ENCODE results near the gene CTSE. TPM values are rescaled to one million over a fixed set of nuclear protein-coding genes. Genes with fewer than 3 reads are reported as not detected.
A peak's percentile ranks its signal among the peaks of the same experiment; 100 is the strongest.

The CTSE gene
- total and polyA plus RNA-seq, 9 of the 15 experiments (the other 6 are each of a cell fraction or from before 2014, with no cell fraction given), result 0.04 to 0.18 (median 0.09) TPM; not detected in 4

- TF ChIP-seq POLR2AphosphoS5 (IDR thresholded peaks at IDR 0.05; ENCODE audit: control insufficient read depth, insufficient read depth, low read depth, low read length), result peak; percentile 84; the same call in 1 of the 2 replicates
- no peak for TF ChIP-seq ZZZ3 (IDR thresholded peaks at IDR 0.05)
- TF ChIP-seq FOXJ3 (CRISPR knock-in tag; IDR thresholded peaks at IDR 0.05), result no peak
- no peak for TF ChIP-seq ZBED1 (IDR thresholded peaks at IDR 0.05)
- no peak for TF ChIP-seq THRAP3 (IDR thresholded peaks at IDR 0.05; ENCODE audit: borderline replicate concordance)
- no peak for TF ChIP-seq SMC3 (conservative IDR thresholded peaks at IDR 0.05; ENCODE audit: insufficient read depth, low read depth, low read length)
- TF ChIP-seq SRSF1 (IDR thresholded peaks at IDR 0.05; ENCODE audit: low read depth, low read length), result no peak
- no peak for TF ChIP-seq ZNF347 (CRISPR knock-in tag; IDR thresholded peaks at IDR 0.05; ENCODE audit: low read depth)
- no peak for TF ChIP-seq ZNF354B (CRISPR knock-in tag; IDR thresholded peaks at IDR 0.05)
- TF ChIP-seq RBM15 (IDR thresholded peaks at IDR 0.05; ENCODE audit: insufficient read depth, low read length), result no peak
- no peak; the same call in 1 of the 2 replicates for TF ChIP-seq NBN (IDR thresholded peaks at IDR 0.05; ENCODE audit: low read depth)
- peak; percentile 51 for TF ChIP-seq CREM (IDR thresholded peaks at IDR 0.05; ENCODE audit: low read depth)
- no peak for TF ChIP-seq POLR3G (IDR thresholded peaks at IDR 0.05; ENCODE audit: extremely low read depth, insufficient read length, insufficient replicate concordance)
- TF ChIP-seq ZNF449 (CRISPR knock-in tag; IDR thresholded peaks at IDR 0.05), result no peak
- TF ChIP-seq ZBTB12 (CRISPR knock-in tag; IDR thresholded peaks at IDR 0.05), result no peak
- no peak for TF ChIP-seq ZFX (CRISPR knock-in tag; IDR thresholded peaks at IDR 0.05)
- TF ChIP-seq TCFL5 (CRISPR knock-in tag; conservative IDR thresholded peaks at IDR 0.05), result no peak
- no peak for TF ChIP-seq HDGF (IDR thresholded peaks at IDR 0.05)
- no peak for TF ChIP-seq SP2 (IDR thresholded peaks at IDR 0.05; ENCODE audit: extremely low read depth, low read depth, low read length, poor library complexity, severe bottlenecking)
- no peak for TF ChIP-seq GTF2B (IDR thresholded peaks at IDR 0.05; ENCODE audit: extremely low read depth, insufficient read length)
- TF ChIP-seq RBM22 (IDR thresholded peaks at IDR 0.05; ENCODE audit: low read depth, low read length, poor library complexity, severe bottlenecking), result no peak
- TF ChIP-seq FUS (optimal IDR thresholded peaks at IDR 0.05; ENCODE audit: low read depth, low read length), result no peak
- TF ChIP-seq ZNF445 (CRISPR knock-in tag; IDR thresholded peaks at IDR 0.05; ENCODE audit: low read depth), result no peak
- no peak for TF ChIP-seq ETS2 (tag; IDR thresholded peaks at IDR 0.05; ENCODE audit: borderline replicate concordance, poor library complexity, severe bottlenecking)
- TF ChIP-seq ZNF707 (CRISPR knock-in tag; conservative IDR thresholded peaks at IDR 0.05), result no peak
- TF ChIP-seq XRCC5 (IDR thresholded peaks at IDR 0.05; ENCODE audit: low read depth, low read length), result no peak
These were observed 42.9 kb upstream of the CTSE start (continued) for GRCh38 chr1:206066479-206067171.
